ENCODE data around the gene C9orf72. TPM values are rescaled to one million over a fixed set of nuclear protein-coding genes. Genes with fewer than 3 reads are reported as not detected.

The C9orf72 gene
- total and polyA plus RNA-seq, 9 of the 15 experiments (the other 6 are each of a cell fraction or from before 2014, with no cell fraction given): 2.3 to 7.3 (median 4.1) TPM

GRCh38 chr9:27523141-27523540 is 50.1 kb downstream of the C9orf72 start:
- Histone ChIP-seq H3K27me3 (ENCODE audit: control insufficient read depth in 2 of 2, insufficient read depth in 2 of 2, low read length in 2 of 2) (no peaks in the 10 kb centered on the region), H3K4me3 (no peak overlapping the region), H2AFZ (ENCODE audit: low read depth, low read length) (no peak overlapping the region), H3K79me2 (ENCODE audit: control insufficient read depth, insufficient read depth, low read length) (peaks cover 95% of the 10 kb centered on the region), H3K4me1 (replicated peaks in 1 of 2; ENCODE audit: control insufficient read depth in 2 of 2, insufficient read depth in 2 of 2, low read length in 2 of 2) (peaks cover 0 to 4% of the 10 kb centered on the region in 2 experiments; a peak in 3 of 5 replicates), H3K27ac (ENCODE audit: extremely low read depth, low read depth, low read length) (no peak overlapping the region), H3K36me3 (ENCODE audit: control insufficient read depth, insufficient read depth, low read length) (peaks cover 12% of the 10 kb centered on the region; the same call in 1 of the 3 replicates), H4K20me1 (replicated peaks; ENCODE audit: control insufficient read depth, insufficient read depth, low read length) (no peaks in the 10 kb centered on the region), H3K9ac (ENCODE audit: insufficient read depth in 1 of 2, low read depth in 2 of 2, low read length in 2 of 2) (no peak overlapping the region), H3K9me3 (replicated peaks; ENCODE audit: control insufficient read depth, insufficient read depth, low read depth, low read length) (no peaks in the 10 kb centered on the region), H3K4me2 (ENCODE audit: insufficient read depth, low read length) (no peak overlapping the region), H3K9me1 (ENCODE audit: control insufficient read depth, insufficient read depth, low read length) (no peaks in the 10 kb centered on the region)
- ATAC-seq: no peak
- FAIRE-seq: no peak
- TF ChIP-seq CSDE1 (IDR thresholded peaks at IDR 0.05) (no peak), TEAD1 (CRISPR knock-in tag; IDR thresholded peaks at IDR 0.05) (no peak), CTCF (IDR thresholded peaks at IDR 0.05 in 2 of 3, conservative IDR thresholded peaks at IDR 0.05 in 1 of 3; ENCODE audit: insufficient read depth in 2 of 3, low read depth in 1 of 3, low read length in 3 of 3) (no peak), ZNF644 (tag; IDR thresholded peaks at IDR 0.05; ENCODE audit: low read depth) (no peak), MAFK (IDR thresholded peaks at IDR 0.05; ENCODE audit: low read length) (no peak), SRSF9 (IDR thresholded peaks at IDR 0.05; ENCODE audit: borderline replicate concordance, low read depth, low read length) (no peak), ZNF583 (CRISPR knock-in tag; IDR thresholded peaks at IDR 0.05) (no peak), RBM15 (IDR thresholded peaks at IDR 0.05; ENCODE audit: insufficient read depth, low read length) (no peak), EP300 (IDR thresholded peaks at IDR 0.05; ENCODE audit: low read length) (no peak), PCBP1 (IDR thresholded peaks at IDR 0.05; ENCODE audit: low read depth, low read length, poor library complexity, severe bottlenecking) (no peak)
- no TSS peak for BruUV-seq (replicated peaks)
- DNase-seq (ENCODE audit: extremely low read depth in 1 of 4, low spot score in 3 of 4): no peak
- CTCF ChIA-PET (ENCODE audit: low intra/inter-chr PET ratio): no interaction called here
- intact Hi-C loops (cut with micrococcal nuclease) (no loop called here), in situ Hi-C loops (cut with MboI) (loop anchor here (10.0 kb wide), 1 partner anchor 68 kb away; no protein-coding TSS in a partner anchor)
- POLR2A ChIA-PET: no interaction called here

Measured in K562 (cell line).